Fibroblast of skin of scalp (primary cell): ENCODE measurements around the gene CCDC71L.

Experiments used
- DNase-seq: peaks from one replicate; pipeline ENCODE4 v3.0.0-alpha.2; 2013

The CCDC71L gene

DNA sequence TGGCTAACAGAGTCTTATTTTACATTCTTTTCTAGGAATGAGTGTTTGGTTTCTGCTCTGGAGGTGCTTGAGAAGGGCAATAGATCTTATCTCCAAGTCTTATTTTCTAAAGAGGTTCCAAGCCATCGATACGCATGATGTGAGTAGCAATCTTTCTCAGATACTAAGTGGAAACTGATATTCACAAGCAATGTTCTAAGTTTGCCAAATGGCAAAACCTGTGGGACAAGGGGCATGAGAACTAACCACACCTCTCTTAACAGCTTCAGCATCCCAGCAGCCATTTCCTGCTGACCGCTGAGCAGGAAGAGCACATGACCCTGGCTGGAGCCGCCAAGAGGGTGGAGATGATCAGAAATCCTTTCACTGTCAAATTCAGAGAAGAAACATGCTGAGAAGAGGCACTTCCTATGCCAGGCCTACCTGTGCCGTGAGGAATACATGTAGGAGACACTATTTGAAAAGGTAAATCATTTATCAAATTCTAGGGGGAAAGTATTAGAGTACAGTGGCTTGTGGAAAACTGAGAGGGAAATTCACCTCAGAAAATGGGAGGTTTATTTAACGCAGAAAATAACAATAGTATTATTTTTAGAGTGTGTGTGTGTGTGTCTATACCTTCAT, 35.2 kb downstream of the CCDC71L start:
- no peak for DNase-seq

DNA sequence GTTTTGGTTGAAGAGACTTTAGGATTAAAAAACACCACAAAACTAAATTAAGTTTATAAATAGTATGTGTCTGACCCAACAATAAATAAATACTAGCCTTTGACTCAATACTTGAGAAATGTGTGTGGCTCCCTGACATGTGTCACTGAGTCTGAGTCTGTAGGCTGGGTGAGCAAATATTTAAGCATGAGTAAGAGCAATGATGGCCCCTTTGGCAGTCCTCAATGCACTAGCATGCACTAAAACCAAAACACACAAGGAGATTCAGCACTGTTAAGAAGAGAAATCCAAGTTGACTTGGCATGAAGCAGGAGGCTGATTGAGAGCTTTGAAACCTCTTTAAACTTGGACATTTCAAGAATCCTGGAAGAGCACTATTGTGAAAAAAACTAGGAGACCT, 37.1 kb downstream of the CCDC71L start:
- peak; percentile 87 for DNase-seq

DNA sequence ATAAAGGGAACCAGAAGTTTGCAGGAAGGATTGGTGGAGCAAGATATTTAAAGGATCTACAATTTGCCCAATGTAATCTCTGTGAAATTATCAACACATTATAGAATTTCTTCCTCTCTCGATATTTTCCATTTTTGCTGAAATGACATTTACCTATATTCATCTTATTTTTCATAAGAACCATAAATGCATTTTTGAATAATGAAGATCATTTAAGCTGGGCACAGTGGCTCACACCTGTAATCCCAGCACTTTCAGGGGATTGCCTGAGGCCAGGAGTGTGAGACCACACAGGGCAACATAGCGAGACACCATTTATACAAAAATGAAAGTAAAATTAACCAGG, 37.7 kb downstream of the CCDC71L start:
- DNase-seq, result no peak

DNA sequence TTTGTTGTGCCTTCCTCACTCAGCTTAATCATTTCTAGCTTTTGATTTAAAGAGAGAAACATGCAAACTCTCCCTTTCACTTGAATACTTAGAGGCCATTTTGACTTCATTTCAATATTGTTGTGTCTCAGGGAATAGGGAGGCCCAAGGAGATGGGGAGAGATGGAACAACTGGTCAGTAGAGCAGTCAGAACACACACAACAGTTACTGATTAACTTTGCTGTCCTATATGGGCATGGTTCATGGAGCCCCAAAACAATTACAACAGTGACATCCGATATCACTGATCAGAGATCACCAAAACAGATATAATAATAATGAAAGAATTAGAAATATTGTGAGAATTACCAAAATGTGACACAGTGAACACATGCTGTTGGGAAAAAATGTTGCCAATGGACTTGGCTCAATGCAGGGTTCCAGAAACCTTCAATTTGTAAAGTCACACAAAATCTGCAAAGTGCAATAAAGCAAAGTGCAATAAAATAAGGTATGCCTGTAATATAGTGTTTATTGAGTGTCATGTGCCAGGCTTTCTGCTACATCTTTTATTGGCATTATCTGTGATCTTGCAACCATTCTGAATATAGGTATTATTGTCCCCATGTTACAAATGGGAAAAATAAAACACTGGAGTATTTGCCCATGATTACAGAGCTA, 38.2 kb downstream of the CCDC71L start:
- no peak for DNase-seq

DNA sequence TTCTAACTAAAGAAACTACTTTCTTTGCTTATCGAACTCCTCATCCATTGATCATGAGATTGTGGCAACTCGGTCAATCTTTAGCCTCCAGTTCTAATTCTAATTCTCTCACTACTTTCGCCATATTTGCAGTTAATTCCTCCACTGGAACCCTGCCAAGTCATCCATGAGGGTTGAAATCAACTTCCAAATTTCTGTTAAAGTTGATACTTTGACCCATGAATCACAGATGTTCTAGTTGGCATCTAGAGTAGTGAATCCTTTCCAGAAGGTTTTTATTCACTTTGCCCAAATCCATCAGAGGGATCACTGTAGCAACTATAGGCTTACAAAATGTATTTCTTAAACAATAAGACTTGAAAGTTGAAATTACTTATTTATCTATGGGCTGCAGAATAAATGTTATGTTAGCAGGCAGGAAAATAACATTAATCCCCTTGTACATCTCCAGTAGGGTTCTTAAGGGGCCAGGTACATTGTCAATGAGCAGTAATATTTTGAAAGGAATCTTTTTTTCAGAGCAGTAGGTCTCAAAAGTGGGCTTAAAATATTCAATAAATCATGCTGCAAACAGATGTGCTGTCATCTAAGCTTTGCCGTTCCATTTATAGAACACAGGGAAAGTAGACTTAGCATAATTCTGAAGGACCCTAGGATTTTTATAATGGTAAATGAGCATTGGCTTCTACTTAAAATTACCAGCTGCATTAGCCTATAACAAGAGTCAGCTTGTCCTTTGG, 39.4 kb downstream of the CCDC71L start:
- no peak for DNase-seq

DNA sequence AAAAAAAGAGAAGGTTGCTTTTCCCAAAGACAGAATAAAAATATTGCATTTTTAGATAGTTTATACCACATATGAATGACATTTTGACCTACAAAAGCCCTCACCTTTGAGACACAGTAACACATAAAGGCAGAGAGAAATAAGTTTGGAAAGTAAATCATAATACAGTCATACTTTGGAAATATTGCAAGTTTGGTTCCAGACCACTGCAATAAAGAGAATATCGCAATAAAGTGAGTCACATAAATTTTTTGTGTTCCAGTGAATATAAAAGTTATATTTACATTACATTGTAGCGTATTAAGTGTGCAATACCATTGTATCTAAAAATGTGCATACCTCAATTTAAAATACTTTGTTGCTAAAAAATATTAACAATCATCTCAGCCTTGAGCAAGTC, 40.3 kb downstream of the CCDC71L start:
- DNase-seq, result no peak

DNA sequence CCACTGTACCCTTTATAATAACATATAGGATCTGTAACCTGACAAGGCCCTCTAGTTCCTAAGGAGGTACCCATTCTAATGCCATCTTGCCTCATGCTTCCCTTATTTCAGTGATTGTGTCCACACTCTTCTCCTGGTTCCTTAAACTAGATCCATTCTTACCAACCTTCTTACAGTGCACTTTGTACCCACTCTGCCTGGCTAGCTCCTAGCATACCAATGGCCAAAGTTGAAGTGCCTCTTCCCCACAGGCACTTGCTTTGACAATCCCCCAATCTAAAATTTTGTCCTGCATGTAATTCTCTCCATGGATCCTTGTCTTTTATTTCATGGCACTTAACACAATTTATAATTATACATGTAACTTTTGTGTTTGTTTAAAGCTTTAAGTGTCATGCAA, 40.9 kb downstream of the CCDC71L start:
- no peak for DNase-seq

DNA sequence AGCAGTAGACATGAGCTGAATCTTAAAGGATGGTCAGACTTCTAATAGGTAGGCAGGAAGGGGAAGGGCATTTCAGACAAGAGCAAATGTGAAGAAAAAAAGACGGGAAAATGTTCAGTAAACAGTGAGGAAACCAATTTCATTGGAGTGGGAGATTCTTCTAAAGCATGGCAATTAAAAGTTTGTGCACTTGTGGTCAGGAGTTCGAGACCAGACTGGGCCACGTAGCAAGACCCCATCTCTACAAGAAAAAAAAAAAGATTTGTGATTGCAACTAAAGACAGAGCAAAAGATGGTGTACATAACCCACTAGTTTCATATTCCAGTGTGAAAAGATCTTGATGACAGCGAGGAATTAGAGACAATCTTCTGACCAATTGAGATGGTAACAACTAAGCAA, 41.7 kb downstream of the CCDC71L start:
- no peak for DNase-seq

DNA sequence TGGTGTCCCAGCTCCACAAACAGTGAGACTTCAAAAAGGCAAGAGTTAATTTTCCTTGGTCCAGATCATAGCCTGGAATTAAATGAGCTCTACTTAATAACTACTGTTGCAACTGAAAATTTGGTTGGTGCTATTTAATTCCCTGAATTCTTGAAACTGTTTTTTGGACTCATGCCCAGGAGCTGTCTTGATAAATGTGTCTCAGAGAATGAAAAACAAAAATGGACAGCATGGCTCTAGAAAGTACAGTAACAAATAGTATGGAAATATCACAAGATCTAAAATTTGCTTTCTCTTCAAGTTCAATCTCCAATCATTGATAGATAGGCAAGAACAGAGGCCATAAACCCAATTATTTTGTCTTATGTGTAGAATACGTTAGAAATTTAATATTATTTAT, 42.5 kb downstream of the CCDC71L start:
- DNase-seq, result peak; percentile 84

DNA sequence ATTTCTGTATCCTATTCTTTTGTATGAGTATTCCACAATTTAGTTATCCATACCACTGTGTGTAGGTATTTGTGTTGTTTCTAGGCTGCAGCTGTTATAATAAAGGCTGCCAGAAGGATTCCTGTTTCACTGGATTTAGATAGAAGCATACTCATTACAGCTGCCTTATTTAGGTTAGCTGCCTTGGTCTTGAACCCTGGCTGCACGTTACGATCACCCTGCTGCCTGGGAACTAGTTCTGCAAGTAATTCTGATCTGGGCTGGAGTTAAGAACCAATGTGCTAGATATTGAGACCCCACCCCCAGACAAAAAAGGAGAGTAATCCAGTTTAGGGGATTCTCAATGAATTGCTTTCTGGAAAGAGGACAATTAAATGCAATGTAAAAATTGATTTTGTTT, 43.1 kb downstream of the CCDC71L start:
- DNase-seq, result no peak

DNA sequence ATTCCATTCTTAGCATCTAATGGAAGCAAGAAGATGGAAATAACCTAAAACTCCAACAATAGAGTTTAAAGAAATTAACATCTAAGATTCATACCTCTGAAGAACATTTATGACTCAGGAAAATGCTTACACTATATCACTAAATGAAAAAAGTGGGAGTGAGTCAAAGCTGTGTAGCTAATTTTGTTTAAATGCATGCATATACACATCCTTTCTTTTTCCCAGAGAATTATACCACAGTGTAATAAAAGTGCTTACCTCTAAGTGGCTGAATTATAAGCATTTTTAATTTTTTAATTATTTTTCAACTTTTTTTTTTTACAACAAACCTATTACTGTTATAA, 44.3 kb downstream of the CCDC71L start:
- DNase-seq, result no peak

DNA sequence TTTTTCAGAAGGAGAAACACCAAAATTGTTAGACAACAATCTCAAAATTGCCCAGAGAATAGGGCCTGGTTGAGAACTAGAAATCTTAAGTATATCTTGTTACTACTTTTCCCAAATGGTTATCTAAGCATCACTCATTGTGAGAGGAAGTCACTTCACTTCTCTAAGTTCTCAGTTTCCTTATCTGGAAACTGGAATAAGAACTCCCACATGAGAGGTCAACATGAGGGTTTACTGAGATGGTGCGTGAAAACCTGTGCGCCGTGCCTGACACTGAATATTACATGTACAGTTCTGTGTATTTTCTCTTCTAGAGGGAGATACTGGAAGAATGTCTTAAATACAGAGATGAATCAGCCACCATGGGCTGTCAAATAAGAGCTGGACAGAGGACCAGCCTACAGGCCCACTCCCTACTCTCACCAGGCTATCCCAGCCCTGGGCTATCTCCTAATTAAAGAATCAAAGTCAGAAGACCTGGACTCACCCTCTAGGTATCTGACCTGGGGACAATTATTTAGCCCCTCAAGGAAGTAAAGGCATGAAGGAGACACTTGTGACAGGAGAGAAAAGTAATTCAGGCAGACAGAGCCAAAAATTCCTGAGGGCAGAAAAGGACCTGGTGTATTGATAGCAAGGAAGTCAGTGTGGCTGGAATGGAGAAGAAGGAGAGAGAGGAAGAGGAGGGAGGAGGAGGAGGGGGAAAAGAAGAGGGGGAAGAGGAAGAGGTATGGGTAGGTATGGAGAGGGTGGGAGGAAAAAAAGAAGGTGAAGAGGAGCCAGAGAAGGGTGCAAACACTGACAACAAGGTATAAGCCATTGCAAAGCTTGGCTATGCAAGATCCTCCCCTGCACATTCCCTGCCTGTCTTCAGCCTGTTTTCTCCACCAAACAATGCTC, 44.9 kb downstream of the CCDC71L start:
- no peak for DNase-seq

DNA sequence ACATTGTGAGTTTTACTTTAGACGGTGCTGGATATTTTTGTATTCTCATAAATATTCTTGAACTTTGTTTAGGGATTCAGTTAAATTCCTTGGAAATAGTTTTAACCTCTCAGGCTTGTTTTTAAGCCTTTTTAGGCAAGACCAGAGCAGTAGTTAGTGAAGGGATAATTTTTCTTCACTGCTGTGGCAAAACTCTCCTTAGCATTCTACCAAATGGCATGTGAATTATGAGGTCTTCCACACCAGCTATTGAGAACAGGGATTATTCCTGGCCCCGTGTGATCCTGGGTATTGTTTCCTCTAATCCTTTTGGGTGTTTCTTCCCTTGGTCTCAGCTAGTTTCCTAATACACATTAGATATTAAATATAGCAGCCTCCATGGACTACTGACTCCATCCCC, 46.2 kb downstream of the CCDC71L start:
- DNase-seq, result peak; percentile 47

DNA sequence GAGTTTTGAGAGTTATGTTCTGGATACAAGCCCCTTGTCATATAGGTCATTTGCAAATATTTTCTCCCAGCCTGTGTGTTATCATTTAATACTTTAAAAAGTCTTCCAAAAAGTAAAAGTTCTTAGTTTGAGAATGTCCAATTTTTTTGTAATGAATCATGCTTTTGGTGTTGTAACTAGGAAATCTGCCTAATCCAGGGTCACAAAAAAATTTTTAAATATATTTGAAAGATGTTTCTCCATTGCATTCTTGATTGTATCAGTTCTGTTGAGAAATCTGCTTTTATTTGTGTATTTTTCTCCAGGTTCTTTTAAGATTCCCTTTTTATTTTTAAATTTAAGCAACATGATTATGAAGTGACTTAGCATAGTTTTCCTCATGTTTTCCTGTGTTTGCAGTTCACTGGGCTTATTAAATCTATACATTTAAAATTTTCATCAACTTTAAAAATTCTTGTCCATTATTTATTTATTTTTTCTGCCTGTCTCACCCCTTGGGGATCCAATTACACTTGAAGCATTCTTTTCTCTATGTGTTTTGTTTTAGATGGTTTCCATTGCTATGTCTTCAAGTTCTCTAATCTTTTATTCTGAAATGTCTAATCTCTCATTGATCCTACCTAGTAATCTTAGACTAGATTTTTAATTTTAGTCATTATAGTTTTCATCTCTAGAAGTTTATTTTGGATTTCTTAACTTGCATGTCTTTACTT, 47.0 kb downstream of the CCDC71L start:
- DNase-seq, result peak; percentile 56

DNA sequence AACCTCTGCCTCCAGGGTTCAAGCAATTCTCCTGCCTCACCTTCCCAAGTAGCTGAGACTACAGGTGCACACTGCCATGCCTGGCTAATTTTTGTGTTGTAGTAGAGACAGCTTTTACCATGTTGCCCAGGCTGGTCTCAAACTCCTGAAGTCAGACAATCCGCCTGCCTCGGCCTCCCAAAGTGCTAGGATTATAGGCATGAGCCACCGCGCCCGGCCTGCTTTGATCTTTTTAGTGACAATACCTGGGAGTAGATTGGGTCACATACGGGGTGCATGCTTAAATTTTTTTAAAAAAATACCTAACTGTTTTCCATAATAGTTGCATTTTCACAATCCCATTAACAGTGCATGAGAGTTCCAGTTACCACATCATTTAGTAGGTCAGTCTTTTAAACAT, 47.7 kb downstream of the CCDC71L start:
- no peak for DNase-seq

DNA sequence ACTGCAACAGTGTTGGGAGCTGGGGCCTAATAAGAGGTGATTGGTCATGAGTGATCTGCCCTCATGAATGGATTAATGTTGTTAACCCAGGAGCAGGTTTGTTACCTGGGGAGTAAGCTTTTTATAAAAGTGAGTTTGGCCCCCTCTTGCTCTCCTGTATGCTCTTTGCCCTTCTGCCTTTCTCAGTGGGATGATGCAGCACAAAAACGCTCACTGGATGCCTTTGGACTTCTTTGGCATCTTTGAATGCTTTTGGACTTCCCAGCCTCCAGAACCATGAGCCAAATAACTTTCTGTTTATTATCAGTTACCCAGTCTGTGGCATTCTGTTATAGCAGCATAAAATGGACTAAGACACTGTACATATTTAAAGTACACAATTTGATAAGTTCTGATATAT, 48.5 kb downstream of the CCDC71L start:
- no peak for DNase-seq

DNA sequence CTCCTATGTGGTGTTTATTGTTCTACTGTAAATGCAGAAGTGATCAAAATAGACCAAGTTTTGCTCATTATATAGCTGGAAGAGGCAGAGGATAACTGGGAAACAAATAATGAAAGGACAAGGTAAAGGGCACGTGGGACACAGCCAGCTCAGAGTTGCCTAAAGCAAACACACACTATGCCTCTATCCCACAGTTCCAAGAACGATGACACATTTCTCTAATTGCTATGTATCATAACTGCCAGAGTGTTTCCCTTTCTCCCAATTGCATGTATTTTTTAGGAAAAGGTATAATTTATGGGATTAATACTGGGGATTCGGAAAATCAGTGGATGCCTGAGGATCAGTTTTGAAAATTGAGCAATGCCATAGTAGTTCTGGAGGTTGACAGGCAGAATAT, 49.0 kb downstream of the CCDC71L start:
- no peak for DNase-seq

DNA sequence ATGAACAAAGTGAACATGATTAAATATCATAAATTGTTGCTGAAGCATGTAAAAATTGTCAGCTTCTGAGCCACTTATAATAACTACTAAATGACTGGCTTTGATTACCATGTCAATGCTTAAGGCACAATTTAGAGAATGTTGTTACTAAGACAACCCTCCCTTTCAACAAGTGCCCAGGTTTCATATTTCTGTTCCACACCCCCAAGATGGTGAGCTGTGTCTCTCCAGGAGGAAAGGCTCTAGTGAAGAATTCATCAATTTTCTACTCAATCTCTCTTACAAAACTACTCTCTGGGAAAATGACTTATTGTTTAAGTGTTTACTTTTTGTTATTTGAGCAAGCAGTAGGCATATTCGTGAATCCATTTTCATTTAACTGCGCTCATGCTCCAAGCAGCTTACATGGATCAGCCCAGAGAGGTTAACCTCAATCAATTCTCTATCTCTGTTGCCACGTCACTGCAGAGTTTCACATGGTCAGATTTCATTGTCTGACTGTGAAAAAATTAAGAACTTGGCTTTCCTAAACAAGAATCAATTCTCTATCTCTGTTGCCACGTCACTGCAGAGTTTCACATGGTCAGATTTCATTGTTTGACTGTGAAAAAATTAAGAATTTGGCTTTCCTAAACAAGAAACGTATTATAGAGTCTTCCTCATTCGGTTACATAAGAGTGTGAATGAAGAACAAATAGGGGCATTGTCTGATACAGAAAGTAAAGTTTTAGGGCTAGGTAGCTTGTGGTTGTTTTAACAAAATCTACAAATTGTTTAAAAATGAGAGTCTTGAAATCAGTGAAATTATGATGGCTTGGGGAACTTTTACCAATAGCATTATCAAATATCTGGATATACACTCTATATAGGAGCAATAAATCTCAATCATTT, 49.7 kb downstream of the CCDC71L start:
- DNase-seq, result no peak

DNA sequence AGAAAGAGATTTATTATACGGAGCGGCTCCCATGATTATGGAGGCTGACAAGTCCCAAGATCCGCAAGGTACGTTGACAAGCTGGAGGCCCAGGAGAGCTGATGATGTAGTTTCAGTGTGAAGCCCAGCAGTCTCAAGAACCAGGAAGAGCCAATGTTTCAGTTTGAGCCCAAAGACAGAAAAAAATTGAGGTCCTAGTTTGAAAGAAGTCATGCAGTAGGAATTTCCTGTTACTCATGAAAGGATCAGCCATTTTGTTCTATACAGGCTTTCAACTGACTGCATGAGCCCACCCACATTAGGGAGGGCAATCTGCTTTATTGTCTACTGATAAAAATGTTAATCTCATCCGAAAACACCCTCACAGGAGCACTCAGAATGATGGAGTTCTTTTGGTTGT, 51.5 kb downstream of the CCDC71L start:
- DNase-seq, result peak; percentile 81

DNA sequence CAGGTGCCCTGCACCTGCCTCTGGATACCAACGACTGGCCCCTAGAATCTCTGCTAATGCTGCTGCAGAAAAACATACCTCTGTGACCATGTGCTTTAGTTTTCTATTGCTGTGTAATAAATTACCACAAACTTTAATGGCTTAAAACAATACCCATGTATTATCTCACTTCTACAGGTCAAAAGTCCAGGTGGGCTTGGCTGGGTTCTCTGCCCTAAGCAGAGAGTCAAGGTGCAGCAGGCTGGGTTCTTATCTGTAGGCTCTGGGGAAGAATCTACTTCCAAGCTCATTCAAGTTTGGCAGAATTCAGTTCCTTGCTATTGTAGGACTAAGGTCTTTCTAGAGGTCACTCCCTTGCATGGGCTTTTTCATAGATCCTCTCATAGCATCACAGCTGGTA, 52.3 kb downstream of the CCDC71L start:
- DNase-seq, result no peak
